ENCODE results near the gene SLC15A1.

The SLC15A1 gene

DNA sequence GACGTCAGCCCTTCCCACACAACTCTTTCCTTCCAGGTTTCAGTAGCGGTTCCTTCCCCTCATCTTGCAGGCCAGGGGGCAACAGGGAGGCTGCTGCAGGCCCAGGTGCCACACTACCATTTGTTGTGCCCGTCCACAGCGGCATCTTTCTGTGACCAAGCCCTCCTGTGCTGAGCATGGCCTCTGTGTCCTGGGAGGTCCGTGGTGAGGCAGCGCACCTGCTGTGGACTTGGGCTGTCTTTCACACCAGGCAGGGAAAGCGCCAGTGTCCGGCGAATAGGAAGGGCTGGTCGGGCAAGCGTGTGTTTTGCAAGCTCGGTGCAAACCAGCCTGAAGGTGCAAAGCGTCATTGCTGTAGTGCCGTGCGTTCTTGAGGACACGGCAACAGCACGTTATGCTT lies 21.4 kb downstream of the SLC15A1 start:
- no peaks in the 10 kb centered on the region for H3K27me3 ChIP-seq (ENCODE audit: control insufficient read depth, insufficient read depth, low read length)
- H3K4me1 ChIP-seq (ENCODE audit: control insufficient read depth, insufficient read depth, low read length): no peaks in the 10 kb centered on the region
- H3K9me3 ChIP-seq (ENCODE audit: control insufficient read depth, insufficient read depth, low read depth, low read length): no peaks in the 10 kb centered on the region
- no peak overlapping the region for H3K9ac ChIP-seq (ENCODE audit: low read length)
- no peaks in the 10 kb centered on the region for H3K36me3 ChIP-seq (ENCODE audit: control insufficient read depth, insufficient read depth, low read length)
- no peak overlapping the region for H3K4me3 ChIP-seq (ENCODE audit: low read depth, low read length)
- H3K27ac ChIP-seq (ENCODE audit: low read depth, low read length): no peak overlapping the region

DNA sequence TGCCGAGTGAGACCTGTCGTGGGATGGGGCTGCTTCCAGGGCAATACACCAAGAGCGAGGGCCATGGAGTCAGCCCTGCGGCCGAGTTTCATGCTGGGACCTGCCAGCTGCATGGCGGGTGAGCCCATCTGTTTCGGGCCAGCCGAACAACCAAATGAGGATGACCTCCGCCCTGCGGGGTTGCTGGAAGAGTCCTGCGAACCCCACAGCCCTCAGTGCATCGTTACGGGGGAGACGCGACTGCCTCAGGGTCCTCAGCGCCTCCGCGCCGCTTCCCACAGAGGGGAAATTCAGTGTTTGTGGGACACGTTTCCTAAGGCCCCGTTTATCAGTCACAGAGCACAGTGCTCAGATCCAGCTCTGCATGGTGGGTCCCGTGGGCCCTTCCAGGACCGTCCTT lies 22.0 kb downstream of the SLC15A1 start:
- H3K9me3 ChIP-seq (ENCODE audit: control insufficient read depth, insufficient read depth, low read depth, low read length): no peaks in the 10 kb centered on the region
- no peak overlapping the region for H3K9ac ChIP-seq (ENCODE audit: low read length)
- no peaks in the 10 kb centered on the region for H3K36me3 ChIP-seq (ENCODE audit: control insufficient read depth, insufficient read depth, low read length)
- no peaks in the 10 kb centered on the region for H3K27me3 ChIP-seq (ENCODE audit: control insufficient read depth, insufficient read depth, low read length)
- H3K27ac ChIP-seq (ENCODE audit: low read depth, low read length): no peak overlapping the region
- no peaks in the 10 kb centered on the region for H3K4me1 ChIP-seq (ENCODE audit: control insufficient read depth, insufficient read depth, low read length)
- H3K4me3 ChIP-seq (ENCODE audit: low read depth, low read length): no peak overlapping the region

DNA sequence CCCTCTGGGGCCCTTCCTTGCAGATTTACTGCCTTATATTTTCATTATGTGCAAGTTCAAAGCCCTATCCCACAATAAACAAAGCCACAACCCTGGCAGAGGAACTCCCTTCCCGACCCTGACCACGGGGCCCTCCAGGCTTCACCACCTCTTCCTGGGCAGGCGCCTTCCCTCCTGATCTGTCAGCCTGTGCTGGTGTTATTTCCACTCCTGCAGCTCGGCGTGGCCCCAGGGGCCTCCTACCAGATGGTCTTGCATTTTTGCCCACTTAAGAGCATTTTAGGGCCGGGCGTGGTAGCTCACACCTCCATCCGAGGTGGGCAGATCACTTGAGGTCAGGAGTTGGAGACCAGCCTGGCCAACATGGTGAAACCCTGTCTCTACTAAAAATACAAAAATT lies 22.8 kb downstream of the SLC15A1 start:
- H3K36me3 ChIP-seq (ENCODE audit: control insufficient read depth, insufficient read depth, low read length): no peaks in the 10 kb centered on the region
- no peak overlapping the region for H3K9ac ChIP-seq (ENCODE audit: low read length)
- no peak overlapping the region for H3K27ac ChIP-seq (ENCODE audit: low read depth, low read length)
- H3K4me1 ChIP-seq (ENCODE audit: control insufficient read depth, insufficient read depth, low read length): no peaks in the 10 kb centered on the region
- no peaks in the 10 kb centered on the region for H3K27me3 ChIP-seq (ENCODE audit: control insufficient read depth, insufficient read depth, low read length)
- no peak overlapping the region for H3K4me3 ChIP-seq (ENCODE audit: low read depth, low read length)
- no peaks in the 10 kb centered on the region for H3K9me3 ChIP-seq (ENCODE audit: control insufficient read depth, insufficient read depth, low read depth, low read length)

DNA sequence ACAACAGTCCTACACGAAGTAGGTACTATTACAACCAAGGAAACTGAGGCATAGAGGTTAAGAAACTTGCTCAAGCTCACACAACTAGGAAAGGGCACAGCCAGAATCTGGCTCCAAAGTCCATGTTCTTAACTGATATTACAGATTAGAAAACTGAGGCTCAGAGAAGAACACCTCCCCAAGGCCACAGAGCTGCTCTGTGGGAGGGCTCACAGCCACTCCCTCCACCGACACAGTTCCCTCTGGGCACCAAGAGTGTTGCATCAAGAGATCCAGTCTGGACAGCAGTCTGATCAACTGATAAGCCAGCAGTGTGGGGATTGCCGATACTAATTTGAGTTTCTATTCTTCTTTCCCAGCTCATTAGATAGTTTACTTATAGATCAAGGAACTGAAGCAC lies 29.5 kb downstream of the SLC15A1 start:
- H3K27me3 ChIP-seq (ENCODE audit: control insufficient read depth, insufficient read depth, low read length): no peaks in the 10 kb centered on the region
- no peaks in the 10 kb centered on the region for H3K4me1 ChIP-seq (ENCODE audit: control insufficient read depth, insufficient read depth, low read length)
- H3K9me3 ChIP-seq (ENCODE audit: control insufficient read depth, insufficient read depth, low read depth, low read length): no peaks in the 10 kb centered on the region
- H3K9ac ChIP-seq (ENCODE audit: low read length): no peak overlapping the region
- H3K27ac ChIP-seq (ENCODE audit: low read depth, low read length): no peak overlapping the region
- H3K36me3 ChIP-seq (ENCODE audit: control insufficient read depth, insufficient read depth, low read length): no peaks in the 10 kb centered on the region
- no peak overlapping the region for H3K4me3 ChIP-seq (ENCODE audit: low read depth, low read length)

DNA sequence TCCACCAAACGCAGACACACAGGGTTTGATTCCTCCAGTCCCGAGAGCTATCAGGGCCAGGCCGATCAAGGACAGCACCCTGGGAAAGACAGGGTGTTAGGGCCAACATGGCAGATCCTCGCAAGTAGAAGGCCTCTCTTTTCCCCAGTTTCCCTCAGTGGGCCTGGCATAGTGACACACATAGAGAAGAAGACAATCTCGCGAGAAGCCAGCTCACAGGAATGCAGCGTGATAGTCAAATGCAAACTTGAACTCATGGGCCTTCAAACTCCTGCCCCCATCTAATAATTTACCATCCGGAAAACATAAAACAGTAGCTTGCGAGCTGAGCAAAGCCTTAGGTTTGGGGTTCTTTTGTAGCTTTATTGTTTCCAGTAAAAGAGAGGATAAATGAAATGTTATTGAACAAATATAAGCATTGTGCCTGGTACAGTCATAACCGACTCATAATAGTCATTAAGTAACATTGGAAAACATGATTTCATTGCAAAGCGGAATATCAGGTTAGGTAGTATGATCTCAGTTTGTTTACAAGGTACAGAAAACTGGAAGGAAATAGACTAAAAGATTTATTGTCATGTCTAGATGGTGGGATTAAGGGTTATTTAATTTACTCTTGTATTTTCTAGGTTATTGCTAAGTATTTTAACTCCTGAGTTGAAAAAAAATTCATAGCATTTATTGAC lies 30.5 kb downstream of the SLC15A1 start:
- no peaks in the 10 kb centered on the region for H3K36me3 ChIP-seq (ENCODE audit: control insufficient read depth, insufficient read depth, low read length)
- H3K4me1 ChIP-seq (ENCODE audit: control insufficient read depth, insufficient read depth, low read length): no peaks in the 10 kb centered on the region
- H3K27ac ChIP-seq (ENCODE audit: low read depth, low read length): no peak overlapping the region
- no peaks in the 10 kb centered on the region for H3K27me3 ChIP-seq (ENCODE audit: control insufficient read depth, insufficient read depth, low read length)
- H3K9me3 ChIP-seq (ENCODE audit: control insufficient read depth, insufficient read depth, low read depth, low read length): no peaks in the 10 kb centered on the region
- no peak overlapping the region for H3K9ac ChIP-seq (ENCODE audit: low read length)
- no peak overlapping the region for H3K4me3 ChIP-seq (ENCODE audit: low read depth, low read length)

DNA sequence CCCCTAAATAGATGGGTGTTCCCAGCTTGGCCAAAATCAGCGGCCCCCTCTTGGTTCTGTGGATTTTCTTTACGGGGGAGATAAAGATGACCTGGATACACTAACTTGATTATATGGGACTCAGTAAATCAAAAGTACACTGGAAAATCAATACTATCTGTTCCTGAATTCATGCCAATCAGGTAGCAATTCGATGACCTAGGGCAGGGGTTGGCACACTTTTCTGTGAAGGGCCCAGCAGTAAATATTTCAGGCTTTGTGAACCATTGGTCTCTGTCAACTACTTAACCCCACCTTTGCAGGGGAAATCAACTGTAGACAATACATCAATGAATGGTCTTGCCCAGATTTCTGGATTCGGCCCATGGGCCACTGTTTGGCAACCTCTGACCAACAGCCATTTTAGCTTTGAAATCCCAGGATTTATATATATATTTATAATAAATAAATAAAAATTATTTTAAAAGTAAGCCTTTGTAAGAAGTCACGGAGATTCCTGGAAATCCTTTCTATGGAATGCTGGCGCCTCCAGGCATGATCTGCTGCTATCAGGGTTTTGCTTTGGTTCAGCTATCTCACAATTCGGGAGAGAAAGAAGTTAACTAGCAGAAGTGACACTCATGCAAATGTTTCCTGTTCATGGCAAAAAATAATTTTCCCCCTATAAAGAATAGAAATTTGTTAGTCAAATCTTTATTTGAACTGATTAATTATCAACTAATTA lies 32.8 kb downstream of the SLC15A1 start:
- Histone ChIP-seq H3K36me3 (ENCODE audit: control insufficient read depth, insufficient read depth, low read length) (no peaks in the 10 kb centered on the region), H3K4me3 (ENCODE audit: low read depth, low read length) (no peak overlapping the region), H3K4me1 (ENCODE audit: control insufficient read depth, insufficient read depth, low read length) (no peaks in the 10 kb centered on the region), H3K9me3 (ENCODE audit: control insufficient read depth, insufficient read depth, low read depth, low read length) (no peaks in the 10 kb centered on the region), H3K27me3 (ENCODE audit: control insufficient read depth, insufficient read depth, low read length) (no peaks in the 10 kb centered on the region), H3K9ac (ENCODE audit: low read length) (no peak overlapping the region), H3K27ac (ENCODE audit: low read depth, low read length) (no peak overlapping the region)

DNA sequence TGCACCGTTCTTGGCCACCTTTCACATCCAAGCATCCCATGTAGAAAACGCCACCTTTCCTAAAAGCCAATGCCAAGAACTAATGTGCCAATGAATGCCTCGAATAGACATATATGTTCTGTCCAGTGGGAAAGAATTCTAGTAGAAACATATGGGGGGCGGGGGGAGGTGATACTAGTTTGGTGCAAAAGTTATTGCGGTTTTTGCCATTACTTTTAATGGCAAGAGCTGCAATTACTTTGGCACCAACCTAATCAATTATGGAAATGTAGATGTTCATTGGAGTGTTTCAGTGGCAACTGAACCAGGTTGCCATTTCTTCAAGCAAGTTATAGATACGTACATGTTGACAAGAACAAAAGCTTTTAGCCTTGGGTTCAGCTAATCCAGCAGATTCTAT lies 34.6 kb downstream of the SLC15A1 start:
- Histone ChIP-seq H3K4me3 (ENCODE audit: low read depth, low read length) (no peak overlapping the region), H3K27ac (ENCODE audit: low read depth, low read length) (no peak overlapping the region), H3K36me3 (ENCODE audit: control insufficient read depth, insufficient read depth, low read length) (no peaks in the 10 kb centered on the region), H3K4me1 (ENCODE audit: control insufficient read depth, insufficient read depth, low read length) (no peaks in the 10 kb centered on the region), H3K27me3 (ENCODE audit: control insufficient read depth, insufficient read depth, low read length) (no peaks in the 10 kb centered on the region), H3K9me3 (ENCODE audit: control insufficient read depth, insufficient read depth, low read depth, low read length) (no peaks in the 10 kb centered on the region), H3K9ac (ENCODE audit: low read length) (no peak overlapping the region)

DNA sequence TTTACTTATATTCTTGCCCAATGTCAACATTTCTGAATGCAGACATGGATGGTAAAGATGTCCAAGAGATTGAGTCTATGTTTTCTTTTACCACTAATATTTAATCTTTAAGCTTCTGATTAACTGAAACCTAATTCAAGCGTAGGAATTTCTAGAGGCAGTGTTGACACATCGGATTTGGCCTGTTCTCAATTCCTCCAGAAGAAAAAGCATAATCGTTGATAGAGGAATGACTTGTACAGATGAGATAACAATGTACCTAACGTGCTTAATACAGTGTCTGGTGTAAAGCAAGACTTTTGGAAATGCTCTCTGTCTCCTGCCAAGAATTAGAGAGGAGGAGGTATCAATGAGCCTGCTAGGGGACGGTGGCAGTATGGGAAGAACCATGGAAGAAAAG lies 35.2 kb downstream of the SLC15A1 start:
- no peaks in the 10 kb centered on the region for H3K9me3 ChIP-seq (ENCODE audit: control insufficient read depth, insufficient read depth, low read depth, low read length)
- no peaks in the 10 kb centered on the region for H3K4me1 ChIP-seq (ENCODE audit: control insufficient read depth, insufficient read depth, low read length)
- no peak overlapping the region for H3K4me3 ChIP-seq (ENCODE audit: low read depth, low read length)
- H3K27ac ChIP-seq (ENCODE audit: low read depth, low read length): no peak overlapping the region
- H3K36me3 ChIP-seq (ENCODE audit: control insufficient read depth, insufficient read depth, low read length): no peaks in the 10 kb centered on the region
- no peak overlapping the region for H3K9ac ChIP-seq (ENCODE audit: low read length)
- H3K27me3 ChIP-seq (ENCODE audit: control insufficient read depth, insufficient read depth, low read length): no peaks in the 10 kb centered on the region

DNA sequence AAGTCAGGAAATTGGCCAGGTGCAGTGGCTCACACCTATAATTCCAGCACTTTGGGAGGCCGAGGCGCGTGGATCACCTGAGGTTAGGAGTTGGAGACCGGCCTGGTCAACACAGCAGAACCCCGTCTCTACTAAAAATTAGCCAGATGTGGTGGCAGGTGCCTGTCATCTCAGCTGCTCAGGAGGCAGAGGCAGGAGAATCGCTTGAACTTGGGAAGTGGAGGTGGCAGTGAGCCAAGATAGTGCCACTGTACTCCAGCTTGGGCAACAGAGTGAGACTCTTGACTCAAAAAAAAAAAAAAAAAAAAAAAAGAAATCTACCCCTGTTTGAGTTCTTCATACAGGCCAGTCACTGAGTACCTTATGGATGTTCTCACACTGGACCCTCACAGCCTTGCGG lies 42.0 kb downstream of the SLC15A1 start:
- Histone ChIP-seq H3K9me3 (ENCODE audit: control insufficient read depth, insufficient read depth, low read depth, low read length) (no peaks in the 10 kb centered on the region), H3K36me3 (ENCODE audit: control insufficient read depth, insufficient read depth, low read length) (no peaks in the 10 kb centered on the region), H3K9ac (ENCODE audit: low read length) (no peak overlapping the region), H3K4me3 (ENCODE audit: low read depth, low read length) (no peak overlapping the region), H3K4me1 (ENCODE audit: control insufficient read depth, insufficient read depth, low read length) (no peaks in the 10 kb centered on the region), H3K27me3 (ENCODE audit: control insufficient read depth, insufficient read depth, low read length) (no peaks in the 10 kb centered on the region), H3K27ac (ENCODE audit: low read depth, low read length) (no peak overlapping the region)

DNA sequence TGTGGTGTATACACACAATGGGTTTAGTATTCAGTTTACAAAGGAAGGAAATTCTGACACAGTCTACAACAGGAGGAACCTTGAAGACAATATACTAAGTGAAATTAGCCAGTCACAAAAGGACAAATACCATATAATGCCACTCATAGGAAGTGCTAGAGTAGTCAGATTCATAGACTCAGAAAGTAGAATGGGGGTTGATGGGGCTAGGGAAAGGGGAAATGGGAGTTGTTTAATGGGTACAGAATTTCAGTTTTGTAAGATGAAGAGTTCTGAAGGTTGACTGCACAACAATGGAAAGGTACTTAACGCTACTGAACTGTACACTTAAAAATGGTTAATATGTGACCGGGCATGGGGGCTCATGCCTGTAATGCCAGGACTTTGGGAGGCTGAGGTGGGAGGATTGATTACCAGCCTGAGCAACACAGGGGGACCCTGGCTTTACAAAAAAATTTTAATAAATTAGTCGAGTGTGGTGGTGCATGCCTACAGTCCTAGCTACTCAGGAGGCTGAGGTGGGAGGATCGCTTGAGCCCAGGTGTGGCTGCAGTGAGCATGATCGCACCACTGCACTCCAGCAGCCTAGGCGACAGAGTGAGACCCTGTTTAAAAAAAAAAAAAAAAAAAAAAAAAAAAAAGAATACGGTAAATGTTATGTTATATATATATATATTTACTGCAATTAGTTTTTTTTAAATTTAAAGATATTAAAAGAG lies 45.0 kb downstream of the SLC15A1 start:
- Histone ChIP-seq H3K9ac (ENCODE audit: low read length) (no peak overlapping the region), H3K4me3 (ENCODE audit: low read depth, low read length) (no peak overlapping the region), H3K36me3 (ENCODE audit: control insufficient read depth, insufficient read depth, low read length) (no peaks in the 10 kb centered on the region), H3K4me1 (ENCODE audit: control insufficient read depth, insufficient read depth, low read length) (no peaks in the 10 kb centered on the region), H3K9me3 (ENCODE audit: control insufficient read depth, insufficient read depth, low read depth, low read length) (no peaks in the 10 kb centered on the region), H3K27me3 (ENCODE audit: control insufficient read depth, insufficient read depth, low read length) (no peaks in the 10 kb centered on the region), H3K27ac (ENCODE audit: low read depth, low read length) (no peak overlapping the region)

DNA sequence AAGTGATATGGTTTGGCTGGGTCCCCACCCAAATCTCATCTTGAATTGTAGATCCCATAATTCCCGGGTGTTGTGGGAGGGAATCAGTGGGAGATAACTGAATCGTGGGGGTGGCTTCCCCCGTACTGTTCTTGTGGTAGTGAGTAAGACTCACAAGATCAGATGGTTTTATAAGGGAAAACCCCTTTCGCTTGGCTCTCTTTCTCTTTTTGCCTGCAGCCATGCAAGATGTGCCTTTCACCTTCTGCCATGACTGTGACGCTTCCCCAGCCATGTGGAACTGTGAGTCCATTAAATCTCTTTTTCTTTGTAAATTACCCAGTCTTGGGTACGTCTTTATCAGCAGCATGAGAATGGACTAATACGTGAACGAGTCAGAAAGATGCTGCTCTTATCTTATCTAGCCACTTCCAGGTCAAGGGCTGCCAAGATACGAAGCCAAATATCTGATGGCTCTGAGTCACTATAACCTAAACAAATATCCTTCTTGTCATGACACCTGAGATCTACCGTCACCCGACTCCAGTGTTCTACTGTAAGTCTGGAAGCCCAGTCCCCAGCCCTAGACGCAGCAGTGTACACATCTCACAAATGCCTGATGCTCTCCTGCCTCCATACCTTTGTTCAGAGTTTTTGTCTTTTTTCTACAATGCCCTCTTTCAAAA lies 45.9 kb downstream of the SLC15A1 start:
- no peak overlapping the region for H3K27ac ChIP-seq (ENCODE audit: low read depth, low read length)
- no peaks in the 10 kb centered on the region for H3K36me3 ChIP-seq (ENCODE audit: control insufficient read depth, insufficient read depth, low read length)
- H3K9me3 ChIP-seq (ENCODE audit: control insufficient read depth, insufficient read depth, low read depth, low read length): no peaks in the 10 kb centered on the region
- H3K9ac ChIP-seq (ENCODE audit: low read length): no peak overlapping the region
- no peaks in the 10 kb centered on the region for H3K27me3 ChIP-seq (ENCODE audit: control insufficient read depth, insufficient read depth, low read length)
- no peak overlapping the region for H3K4me3 ChIP-seq (ENCODE audit: low read depth, low read length)
- no peaks in the 10 kb centered on the region for H3K4me1 ChIP-seq (ENCODE audit: control insufficient read depth, insufficient read depth, low read length)

Data from HUES6 (cell line).